Gastroesophageal sphincter (tissue), 3 donors: ENCODE results near the gene EFL1.

ENCODE experiments used
- CTCF ChIP-seq, 4 experiments: fragments of 200-600 bp in 2 of 4; fragments of 450-650 bp in 2 of 4; sonication (generic) in 1 of 4; IDR thresholded peaks; one replicate each; pipeline ENCODE4 v1.5.1; 2017 to 2019; ENCODE audit warnings: antibody characterized with exemption in 4 of 4, mild to moderate bottlenecking in 2 of 4, moderate library complexity in 2 of 4
- EP300 ChIP-seq: sonication (generic); formaldehyde crosslinking; IDR thresholded peaks from one replicate; pipeline ENCODE4 v1.6.1; 2017; ENCODE audit warnings: antibody characterized with exemption, mild to moderate bottlenecking

DNA sequence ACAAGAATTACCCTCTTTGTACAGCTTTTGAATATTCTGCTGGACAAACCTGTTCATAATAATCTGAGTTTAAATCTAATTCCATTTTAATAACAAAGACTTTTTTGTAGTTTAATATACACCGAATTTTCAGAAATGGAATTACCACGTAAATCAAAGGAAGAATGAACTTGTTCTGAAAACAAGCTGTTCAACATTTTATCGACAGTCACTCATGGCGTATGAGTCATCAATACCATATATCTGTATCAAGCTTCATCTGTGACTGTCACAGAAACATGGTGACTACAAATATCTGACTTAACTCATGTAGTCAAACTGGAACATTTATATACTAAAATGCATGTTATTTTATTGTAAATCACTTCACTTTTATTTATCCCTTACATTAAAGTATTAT, 90.0 kb downstream of the EFL1 start:
- no peak for TF ChIP-seq EP300
- TF ChIP-seq CTCF (IDR thresholded peaks at IDR 0.05), result no peak
